H9 (cell line): ENCODE measurements around the gene CACNB4. TPM values are rescaled to one million over a fixed set of nuclear protein-coding genes. Genes with fewer than 3 reads are reported as not detected.

ENCODE experiments used
- DNase-seq: peaks from one replicate; pipeline ENCODE4 v3.0.0-alpha.2; 2017
- H2AFZ ChIP-seq: one replicate; pipeline ENCODE4 v1.6.1; 2013; ENCODE audit warnings: mild to moderate bottlenecking, low read length, control low read depth, moderate library complexity
- H2AK5ac ChIP-seq: 2 replicates; pipeline ENCODE4 v1.6.1; 2013; ENCODE audit warnings: low read length, control low read depth, mixed read lengths; ENCODE audit not compliant: insufficient read length
- H2BK120ac ChIP-seq: one replicate; pipeline ENCODE4 v1.6.1; 2013; ENCODE audit warnings: low read depth, mild to moderate bottlenecking, low read length, control low read depth, inconsistent platforms; ENCODE audit not compliant: poor library complexity, severe bottlenecking
- H2BK12ac ChIP-seq: 2 replicates; pipeline ENCODE4 v1.6.1; 2013; ENCODE audit warnings: low read length, control low read depth, mixed read lengths, low read depth; ENCODE audit not compliant: insufficient read length
- H2BK15ac ChIP-seq: 2 replicates; pipeline ENCODE4 v1.6.1; 2013; ENCODE audit warnings: low read depth, low read length, control low read depth
- H2BK20ac ChIP-seq: one replicate; pipeline ENCODE4 v1.6.1; 2013; ENCODE audit warnings: low read depth, mild to moderate bottlenecking, low read length, control low read depth, inconsistent platforms; ENCODE audit not compliant: poor library complexity, severe bottlenecking
- H2BK5ac ChIP-seq: 2 replicates; pipeline ENCODE4 v1.6.1; 2013; ENCODE audit warnings: low read length, control low read depth, mixed read lengths; ENCODE audit not compliant: insufficient read length
- H3K14ac ChIP-seq: 2 replicates; pipeline ENCODE4 v1.6.1; 2013; ENCODE audit warnings: low read length, control low read depth; ENCODE audit not compliant: insufficient read depth
- H3K18ac ChIP-seq: 2 replicates; pipeline ENCODE4 v1.6.1; 2013; ENCODE audit warnings: low read depth, mild to moderate bottlenecking, mixed read lengths, low read length, control low read depth; ENCODE audit not compliant: insufficient read length
- H3K23ac ChIP-seq: 2 replicates; pipeline ENCODE4 v1.6.1; 2013; ENCODE audit warnings: low read length, control low read depth, mixed read lengths, low read depth; ENCODE audit not compliant: insufficient read length
- H3K23me2 ChIP-seq: 2 replicates; pipeline ENCODE4 v1.6.1; 2013; ENCODE audit warnings: low read depth, mild to moderate bottlenecking, mixed read lengths, low read length, control low read depth; ENCODE audit not compliant: insufficient read length, poor library complexity, severe bottlenecking
- H3K27ac ChIP-seq: 2 replicates; pipeline ENCODE4 v1.5.1; 2013; ENCODE audit warnings: low read length, control low read depth, mixed read lengths, low read depth; ENCODE audit not compliant: insufficient read length
- H3K27me3 ChIP-seq: 2 replicates; pipeline ENCODE4 v1.6.1; 2013; ENCODE audit warnings: low read length, control low read depth, inconsistent platforms; ENCODE audit not compliant: insufficient read depth
- H3K4ac ChIP-seq: 2 replicates; pipeline ENCODE4 v1.6.1; 2013; ENCODE audit warnings: low read depth, mild to moderate bottlenecking, control low read depth, inconsistent platforms, low read length, moderate library complexity
- H3K4me1 ChIP-seq: 2 replicates; pipeline ENCODE4 v1.6.1; 2013; ENCODE audit warnings: low read length, control low read depth, inconsistent platforms; ENCODE audit not compliant: insufficient read depth
- H3K4me2 ChIP-seq: 2 replicates; pipeline ENCODE4 v1.6.1; 2013; ENCODE audit warnings: low read length, control low read depth, mixed read lengths; ENCODE audit not compliant: insufficient read length, insufficient read depth
- H3K56ac ChIP-seq: 2 replicates; pipeline ENCODE4 v1.6.1; 2013; ENCODE audit warnings: low read depth, mild to moderate bottlenecking, mixed read lengths, low read length, control low read depth; ENCODE audit not compliant: insufficient read length
- H3K79me1 ChIP-seq: 2 replicates; pipeline ENCODE4 v1.6.1; 2013; ENCODE audit warnings: low read depth, mild to moderate bottlenecking, moderate library complexity, low read length, control low read depth, inconsistent platforms; ENCODE audit not compliant: insufficient read depth, poor library complexity, severe bottlenecking
- H3K79me2 ChIP-seq: 2 replicates; pipeline ENCODE4 v1.6.1; 2013; ENCODE audit warnings: low read length, control low read depth, inconsistent platforms; ENCODE audit not compliant: insufficient read depth
- H3K9ac ChIP-seq: 2 replicates; pipeline ENCODE4 v1.6.1; 2013; ENCODE audit warnings: low read length, control low read depth, mixed read lengths; ENCODE audit not compliant: insufficient read length; ENCODE audit errors: extremely low read depth
- H3K9me3 ChIP-seq: one replicate; pipeline ENCODE4 v1.6.1; 2013; ENCODE audit warnings: low read depth, low read length, inconsistent platforms; ENCODE audit not compliant: control insufficient read depth
- H3T11ph ChIP-seq: one replicate; pipeline ENCODE4 v1.6.1; 2013; ENCODE audit warnings: mild to moderate bottlenecking, low read length, control low read depth, inconsistent platforms
- H4K20me1 ChIP-seq: one replicate; pipeline ENCODE4 v1.6.1; 2013; ENCODE audit not compliant: control insufficient read depth, insufficient read length, insufficient read depth
- H4K5ac ChIP-seq: 2 replicates; pipeline ENCODE4 v1.6.1; 2013; ENCODE audit warnings: low read depth, mild to moderate bottlenecking, mixed read lengths, low read length, control low read depth; ENCODE audit not compliant: insufficient read length
- H4K8ac ChIP-seq: replicated peaks from 2 replicates; pipeline ENCODE4 v1.6.1; 2013; ENCODE audit warnings: low read length, control low read depth, mixed read lengths, low read depth; ENCODE audit not compliant: insufficient read length
- H4K91ac ChIP-seq: 2 replicates; pipeline ENCODE4 v1.6.1; 2013; ENCODE audit warnings: low read depth, mild to moderate bottlenecking, moderate library complexity, mixed read lengths, low read length, control low read depth; ENCODE audit not compliant: insufficient read length
- H3K27ac Mint-ChIP-seq, 3 experiments: 2 replicates in 2 of 3; 3 replicates in 1 of 3; pipeline ENCODE4 v1.8.0; 2020 to 2021; ENCODE audit warnings: mixed read lengths in 3 of 3, mild to moderate bottlenecking in 1 of 3, moderate library complexity in 1 of 3
- H3K27me3 Mint-ChIP-seq: 2 replicates; pipeline ENCODE4 v1.8.0; 2021; ENCODE audit warnings: low read depth, mild to moderate bottlenecking, moderate library complexity, mixed read lengths
- H3K36me3 Mint-ChIP-seq, 3 experiments: 2 replicates in 2 of 3; 3 replicates in 1 of 3; pipeline ENCODE4 v1.8.0; 2020 to 2021; ENCODE audit warnings: low read depth in 3 of 3, mixed read lengths in 3 of 3; ENCODE audit not compliant: insufficient read depth in 1 of 3
- H3K4me1 Mint-ChIP-seq, 2 experiments: 2 replicates each; pipeline ENCODE4 v1.8.0; 2020; ENCODE audit warnings: mixed read lengths in 2 of 2
- H3K4me3 Mint-ChIP-seq, 2 experiments: 2 replicates in 1 of 2; 3 replicates in 1 of 2; pipeline ENCODE4 v1.8.0; 2020 to 2021; ENCODE audit warnings: mild to moderate bottlenecking in 2 of 2, mixed read lengths in 2 of 2, moderate library complexity in 1 of 2
- H3K9me3 Mint-ChIP-seq, 2 experiments: 2 replicates in 1 of 2; 3 replicates in 1 of 2; pipeline ENCODE4 v1.8.0; 2020; ENCODE audit warnings: mild to moderate bottlenecking in 2 of 2, mixed read lengths in 2 of 2, moderate library complexity in 1 of 2
- CTCF ChIP-seq: fragments of 200-600 bp; sonication (generic); conservative IDR thresholded peaks from 3 replicates; pipeline ENCODE4 v1.8.0; 2021; ENCODE audit warnings: antibody characterized with exemption, mild to moderate bottlenecking
- WGBS: extraction: QIAGEN DNeasy Blood & Tissue Kit; methylation state at CpG from one replicate; pipeline ENCODE4 v1.1.7; 2013; ENCODE audit warnings: missing lambda C conversion rate, low lambda C conversion rate, mixed read lengths; ENCODE audit not compliant: insufficient read length; ENCODE audit errors: extremely low coverage; 5-methylcytosine and 5-hydroxymethylcytosine counted together
- total RNA-seq: library from RNA; stranded (reverse); gene quantifications from 2 replicates; pipeline ENCODE4 v1.2.1, GENCODE V29; 2021

Gene CACNB4
- total RNA-seq, 1 experiment from 2014 or later: 1.4 TPM

GRCh38 chr2:151853070-151853758, 245.6 kb downstream of the CACNB4 start:
- Histone ChIP-seq H3K23me2 (no peaks in the 10 kb centered on the region), H3T11ph (no peak overlapping the region), H3K14ac (no peak overlapping the region), H3K27ac (no peak overlapping the region), H3K18ac (no peak overlapping the region), H2BK12ac (no peak overlapping the region), H3K79me2 (no peaks in the 10 kb centered on the region), H2BK120ac (no peak overlapping the region), H3K4ac (no peak overlapping the region), H2BK5ac (no peak overlapping the region), H3K23ac (no peak overlapping the region), H3K56ac (no peak overlapping the region), H4K91ac (no peak overlapping the region), H2BK15ac (no peak overlapping the region), H3K27me3 (no peaks in the 10 kb centered on the region), H3K9me3 (no peaks in the 10 kb centered on the region), H2BK20ac (no peak overlapping the region), H2AFZ (no peak overlapping the region), H3K9ac (no peak overlapping the region), H3K4me1 (no peaks in the 10 kb centered on the region), H4K8ac (no peak overlapping the region), H3K4me2 (no peak overlapping the region), H4K5ac (no peak overlapping the region), H3K79me1 (no peaks in the 10 kb centered on the region), H4K20me1 (no peaks in the 10 kb centered on the region), H2AK5ac (no peak overlapping the region)
- Mint-ChIP-seq H3K27ac (no peak overlapping the region; a peak in 1 of 7 replicates), H3K9me3 (no peaks in the 10 kb centered on the region), H3K4me1 (0 out of 4 replicates have a peak, but pooled peaks cover 4 to 5% of the 10 kb centered on the region in 2 experiments), H3K27me3 (no peaks in the 10 kb centered on the region), H3K36me3 (no peaks in the 10 kb centered on the region), H3K4me3 (no peak overlapping the region)
- WGBS: no CpG with 5 or more reads among the region's 3 CpGs
- no peak for DNase-seq
- no peak for TF ChIP-seq CTCF
